Measurements from ENCODE around the gene EXOSC1.
"Not testable (repeated sequence)": the region's sequence is repeated elsewhere in the genome, so short reads cannot be mapped to it uniquely, and the experiment has no call there.

EXOSC1 gene

GRCh38 chr10:97407211-97407951, 38.4 kb downstream of the EXOSC1 start:
- peak; percentile 95 for DNase-seq

GRCh38 chr10:97406483-97406882, 39.3 kb downstream of the EXOSC1 start:
- DNase-seq, result not testable (repeated sequence)

GRCh38 chr10:97406064-97406463, 39.7 kb downstream of the EXOSC1 start:
- DNase-seq, result peak; percentile 86

- DNase-seq, result no peak
These were observed 41.8 kb downstream of the EXOSC1 start for GRCh38 chr10:97404044-97404443.

GRCh38 chr10:97401455-97401919, 44.3 kb downstream of the EXOSC1 start:
- DNase-seq, result no peak

- peak; percentile 98 for DNase-seq
These were observed 44.9 kb downstream of the EXOSC1 start, which contains the start of gene RRP12 for GRCh38 chr10:97400665-97401454. Gene RRP12 (minus strand): TSS chr10:97401340. CDS start chr10:97401231, 109 bp downstream.

GRCh38 chr10:97399843-97400545, 45.8 kb downstream of the EXOSC1 start:
- DNase-seq, result peak; percentile 90

GRCh38 chr10:97396056-97396455, 49.8 kb downstream of the EXOSC1 start:
- no peak for DNase-seq

GRCh38 chr10:97393034-97393573, 52.7 kb downstream of the EXOSC1 start:
- DNase-seq, result no peak

- no peak for DNase-seq
These were observed 55.7 kb downstream of the EXOSC1 start for GRCh38 chr10:97390091-97390490.

- no peak for DNase-seq
These were observed 57.7 kb downstream of the EXOSC1 start for GRCh38 chr10:97388152-97388551.

All from OCI-M1 (cell line).